ENCODE results near the gene RACK1.
"Not testable (repeated sequence)": the region's sequence is repeated elsewhere in the genome, so short reads cannot be mapped to it uniquely, and the experiment has no call there.

GRCh38 chr5:181209006-181209405, 34.7 kb downstream of the RACK1 start:
- not testable (repeated sequence) for TF ChIP-seq CTCF (IDR thresholded peaks at IDR 0.05; ENCODE audit: insufficient read depth, low read depth, low read length); EZH2 (IDR thresholded peaks at IDR 0.05; ENCODE audit: insufficient read depth, low read length)

Data from astrocyte (in vitro differentiated cells and primary cell).